Fibroblast of skin of back (primary cell): Measurements from ENCODE around the gene RGS7.
"Not testable (repeated sequence)": the region's sequence is repeated elsewhere in the genome, so short reads cannot be mapped to it uniquely, and the experiment has no call there.

Experiments used
- DNase-seq: peaks from one replicate; pipeline ENCODE4 v3.0.0-alpha.2; 2013

The RGS7 gene

GRCh38 chr1:241331328-241332036, 25.5 kb downstream of the RGS7 start:
- no peak for DNase-seq

GRCh38 chr1:241330619-241331327, 26.2 kb downstream of the RGS7 start:
- DNase-seq = no peak

GRCh38 chr1:241325456-241325855, 31.5 kb downstream of the RGS7 start:
- no peak for DNase-seq

GRCh38 chr1:241323514-241324195, 33.4 kb downstream of the RGS7 start:
- peak; percentile 57 for DNase-seq

GRCh38 chr1:241317676-241318075, 39.3 kb downstream of the RGS7 start:
- DNase-seq = no peak

GRCh38 chr1:241316372-241316771, 40.6 kb downstream of the RGS7 start:
- no peak for DNase-seq

- DNase-seq = no peak
Measured at GRCh38 chr1:241311056-241311746, 45.8 kb downstream of the RGS7 start.

GRCh38 chr1:241310451-241310850, 46.6 kb downstream of the RGS7 start:
- peak; percentile 37 for DNase-seq

GRCh38 chr1:241309651-241310050, 47.4 kb downstream of the RGS7 start:
- DNase-seq = no peak

GRCh38 chr1:241308471-241308870, 48.5 kb downstream of the RGS7 start:
- no peak for DNase-seq

- no peak for DNase-seq
Measured at GRCh38 chr1:241308011-241308410, 49.0 kb downstream of the RGS7 start.

GRCh38 chr1:241306125-241306790, 50.7 kb downstream of the RGS7 start:
- DNase-seq = no peak

- DNase-seq = not testable (repeated sequence)
Measured at GRCh38 chr1:241302024-241302423, 55.0 kb downstream of the RGS7 start.

GRCh38 chr1:241299347-241299746, 57.7 kb downstream of the RGS7 start:
- DNase-seq = no peak

- DNase-seq = no peak
Measured at GRCh38 chr1:241292973-241293372, 64.0 kb downstream of the RGS7 start.

GRCh38 chr1:241291548-241291947, 65.5 kb downstream of the RGS7 start:
- DNase-seq = not testable (repeated sequence)

- DNase-seq = no peak
Measured at GRCh38 chr1:241286486-241286885, 70.5 kb downstream of the RGS7 start.

GRCh38 chr1:241276391-241276790, 80.6 kb downstream of the RGS7 start:
- no peak for DNase-seq

GRCh38 chr1:241275981-241276380, 81.0 kb downstream of the RGS7 start:
- DNase-seq = no peak

GRCh38 chr1:241275226-241275625, 81.8 kb downstream of the RGS7 start:
- DNase-seq = no peak

- no peak for DNase-seq
Measured at GRCh38 chr1:241274693-241275092, 82.3 kb downstream of the RGS7 start.

- DNase-seq = no peak
Measured at GRCh38 chr1:241272828-241273227, 84.2 kb downstream of the RGS7 start.
